ENCODE data around the gene SMARCE1.
"Not testable (repeated sequence)": the region's sequence is repeated elsewhere in the genome, so short reads cannot be mapped to it uniquely, and the experiment has no call there.

SMARCE1 gene

DNA sequence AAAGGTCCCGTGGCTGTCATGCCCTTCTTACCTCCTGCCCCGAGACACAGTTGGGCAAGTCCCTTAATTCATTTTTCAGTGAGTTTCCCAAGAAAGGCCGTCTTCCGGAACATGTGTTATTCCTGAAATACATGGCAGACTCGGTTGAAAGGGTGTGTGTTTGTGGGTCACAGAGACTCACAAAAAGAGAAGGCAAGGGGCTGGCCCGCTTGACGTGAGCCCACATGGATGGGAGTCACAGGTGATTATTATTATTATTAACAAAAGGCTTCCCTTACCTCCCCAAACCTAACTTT is 48.2 kb downstream of the SMARCE1 start:
- H3K9me3 ChIP-seq (ENCODE audit: low read length): no peaks in the 10 kb centered on the region
- H3K36me3 ChIP-seq (ENCODE audit: insufficient read depth, low read length): no peaks in the 10 kb centered on the region
- H3K27me3 ChIP-seq (ENCODE audit: insufficient read depth, low read length): peaks cover 10% of the 10 kb centered on the region
- H2AFZ ChIP-seq (ENCODE audit: low read depth, low read length): no peak overlapping the region
- H3K4me3 ChIP-seq (ENCODE audit: low read length): no peak overlapping the region
- no peaks in the 10 kb centered on the region for H3K4me1 ChIP-seq (ENCODE audit: insufficient read depth, low read length)

DNA sequence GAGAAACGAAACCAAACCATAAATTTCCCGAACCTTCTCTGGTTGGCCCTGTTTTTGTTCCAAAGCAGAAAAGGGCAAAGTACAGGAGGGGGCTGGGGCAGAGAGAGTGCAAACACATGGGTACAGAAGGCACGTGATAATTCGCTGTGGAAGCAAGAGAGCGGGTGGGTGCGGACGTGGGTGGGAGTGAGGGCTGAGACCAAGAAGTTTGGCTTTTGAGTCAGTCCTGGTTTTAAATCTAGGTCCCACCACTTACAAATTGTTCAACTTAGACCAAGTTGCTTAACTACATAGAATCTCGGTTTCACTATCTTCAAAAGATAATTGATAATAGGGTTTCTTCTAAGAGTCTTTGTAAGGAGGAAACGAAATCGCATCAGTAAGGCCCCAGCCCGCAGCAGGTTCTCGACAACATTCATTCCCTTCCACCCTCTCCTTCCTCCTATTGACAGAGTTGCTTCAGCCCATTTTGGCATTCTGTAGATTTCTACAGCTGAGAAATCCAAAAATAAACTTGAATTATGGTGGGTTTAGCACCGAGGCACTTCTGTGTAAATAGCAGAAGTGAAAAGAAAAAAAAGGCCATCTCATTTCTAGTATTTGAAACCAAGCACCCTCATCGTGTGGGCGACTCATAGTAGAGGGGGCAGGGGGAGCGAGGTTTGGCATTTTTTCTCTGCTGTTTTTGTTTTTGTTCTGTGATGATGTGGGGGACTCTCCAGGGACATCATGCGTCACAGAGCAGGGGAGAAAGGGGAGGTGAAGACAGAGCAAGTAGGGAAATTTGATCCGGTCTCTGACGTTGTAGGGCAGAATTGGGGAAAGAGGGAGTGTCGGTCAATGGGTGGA is 48.8 kb downstream of the SMARCE1 start:
- Histone ChIP-seq H3K36me3 (ENCODE audit: insufficient read depth, low read length) (no peaks in the 10 kb centered on the region), H3K9me3 (ENCODE audit: low read length) (no peaks in the 10 kb centered on the region), H3K27me3 (ENCODE audit: insufficient read depth, low read length) (peaks cover 10% of the 10 kb centered on the region)

DNA sequence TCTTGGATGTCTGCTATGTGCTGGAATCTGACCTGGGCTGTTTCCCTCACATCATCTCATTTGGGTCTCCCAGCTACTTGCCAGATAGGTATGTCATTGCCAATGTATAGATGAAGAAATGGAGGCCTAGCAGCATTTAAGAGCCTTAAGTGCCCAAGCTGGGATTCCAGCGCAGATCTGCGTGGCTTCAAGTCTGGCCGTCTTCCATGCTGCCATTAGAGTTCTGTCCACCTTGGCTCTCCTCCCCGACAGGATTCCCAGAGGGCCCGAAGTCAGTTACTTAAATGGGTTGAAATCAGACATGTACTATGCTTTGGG is 49.4 kb downstream of the SMARCE1 start:
- Histone ChIP-seq H2AFZ (ENCODE audit: low read depth, low read length) (no peak overlapping the region), H3K27me3 (ENCODE audit: insufficient read depth, low read length) (peaks cover 10% of the 10 kb centered on the region), H3K36me3 (ENCODE audit: insufficient read depth, low read length) (no peaks in the 10 kb centered on the region), H3K4me1 (ENCODE audit: insufficient read depth, low read length) (no peaks in the 10 kb centered on the region), H3K9me3 (ENCODE audit: low read length) (no peaks in the 10 kb centered on the region), H3K4me3 (ENCODE audit: low read length) (no peak overlapping the region)

More for the DNA sequence above, 48.8 kb downstream of the SMARCE1 start:
- no peak overlapping the region for H3K4me3 ChIP-seq (ENCODE audit: low read length)
- H3K4me1 ChIP-seq (ENCODE audit: insufficient read depth, low read length): no peaks in the 10 kb centered on the region
- no peak overlapping the region for H2AFZ ChIP-seq (ENCODE audit: low read depth, low read length)

DNA sequence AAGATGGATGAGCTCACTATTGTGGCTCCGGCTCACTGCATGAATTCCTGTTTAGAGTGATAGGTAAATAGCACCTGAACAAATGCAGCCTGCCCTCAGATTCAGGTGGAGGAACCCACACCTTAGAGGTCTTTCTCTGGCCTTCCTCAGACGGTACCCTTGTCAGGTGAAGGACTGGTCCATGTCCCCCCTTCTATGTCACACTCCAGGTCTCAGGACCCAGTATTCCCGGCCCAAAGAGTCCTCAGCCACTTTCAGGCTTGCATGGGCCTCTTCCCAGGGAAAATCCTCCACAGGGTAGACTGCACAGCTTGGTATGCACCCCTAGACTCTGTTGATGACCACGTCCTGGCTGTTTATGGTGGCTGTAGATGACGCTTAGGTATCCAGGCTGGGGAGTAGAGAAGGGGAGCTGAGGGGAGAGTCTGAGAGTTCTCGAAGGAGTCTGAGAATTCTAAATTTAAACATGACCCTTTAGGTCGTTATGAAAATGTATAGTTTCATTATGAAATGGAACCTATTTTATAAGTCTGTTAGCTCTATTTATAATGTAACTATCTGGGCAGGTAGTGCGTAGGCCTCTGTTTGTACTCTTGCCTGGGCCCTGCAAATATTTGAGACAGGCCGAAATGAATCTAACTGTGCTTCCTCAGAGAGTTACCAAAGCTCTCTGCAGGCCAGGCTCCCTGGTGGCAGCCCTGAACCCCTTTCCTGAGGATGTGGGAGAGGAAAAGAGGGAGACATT is 49.9 kb downstream of the SMARCE1 start:
- Histone ChIP-seq H3K27me3 (ENCODE audit: insufficient read depth, low read length) (peaks cover 10% of the 10 kb centered on the region), H3K36me3 (ENCODE audit: insufficient read depth, low read length) (no peaks in the 10 kb centered on the region), H3K4me3 (ENCODE audit: low read length) (no peak overlapping the region), H3K9me3 (ENCODE audit: low read length) (no peaks in the 10 kb centered on the region), H3K4me1 (ENCODE audit: insufficient read depth, low read length) (no peaks in the 10 kb centered on the region), H2AFZ (ENCODE audit: low read depth, low read length) (no peak overlapping the region)

DNA sequence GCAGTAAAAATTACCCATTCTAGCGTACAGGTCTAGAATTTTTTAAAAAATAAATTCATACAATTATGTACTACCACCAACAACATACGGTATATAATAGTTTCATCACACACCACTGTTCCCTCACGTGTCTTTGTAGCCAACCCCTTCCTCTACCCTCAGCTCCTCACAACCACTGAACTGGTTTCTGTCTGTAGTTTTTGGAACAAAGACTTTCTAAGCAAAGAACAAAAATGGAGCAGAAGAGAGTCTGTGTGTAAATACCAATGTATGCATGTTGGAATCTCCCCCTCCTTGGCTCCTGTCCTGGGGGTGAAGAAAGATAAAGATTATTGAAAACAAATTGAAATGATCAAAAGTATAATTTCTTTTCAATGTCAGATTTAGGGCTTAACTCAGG is 50.5 kb downstream of the SMARCE1 start:
- no peak overlapping the region for H2AFZ ChIP-seq (ENCODE audit: low read depth, low read length)
- H3K9me3 ChIP-seq (ENCODE audit: low read length): no peaks in the 10 kb centered on the region
- no peaks in the 10 kb centered on the region for H3K36me3 ChIP-seq (ENCODE audit: insufficient read depth, low read length)
- no peak overlapping the region for H3K4me3 ChIP-seq (ENCODE audit: low read length)
- H3K4me1 ChIP-seq (ENCODE audit: insufficient read depth, low read length): no peaks in the 10 kb centered on the region
- peaks cover 10% of the 10 kb centered on the region for H3K27me3 ChIP-seq (ENCODE audit: insufficient read depth, low read length)

DNA sequence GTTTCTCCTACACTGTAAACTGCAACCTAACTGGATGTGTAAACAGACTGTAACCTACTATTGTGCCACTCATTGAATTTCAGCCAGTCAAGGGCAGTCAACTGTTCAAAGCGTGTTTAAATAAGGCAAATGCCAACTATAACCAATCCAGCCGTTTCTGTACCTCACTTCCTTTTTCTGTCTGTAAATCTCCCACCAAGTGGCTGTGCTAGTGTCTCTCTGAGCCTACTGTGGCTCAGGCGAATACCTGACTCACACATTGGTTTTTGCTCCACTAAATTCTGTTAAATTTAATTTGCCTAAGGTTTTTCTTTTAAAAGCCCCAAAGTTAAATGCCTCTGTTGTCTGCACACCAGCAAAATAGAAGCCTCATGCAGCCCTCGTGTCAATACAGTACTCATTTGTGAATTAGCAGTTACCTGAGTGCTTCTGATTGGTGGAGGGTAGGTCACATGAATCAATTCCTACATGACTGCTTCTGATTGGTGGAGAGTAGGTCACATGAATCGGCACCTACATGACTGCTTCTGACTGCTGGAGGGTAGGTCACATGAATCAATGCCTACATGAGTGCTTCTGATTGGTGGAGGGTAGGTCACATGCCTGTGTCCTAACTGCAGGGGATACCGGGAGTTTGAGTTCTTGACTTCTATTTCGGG is 51.2 kb downstream of the SMARCE1 start:
- no peaks in the 10 kb centered on the region for H3K4me1 ChIP-seq (ENCODE audit: insufficient read depth, low read length)
- no peaks in the 10 kb centered on the region for H3K9me3 ChIP-seq (ENCODE audit: low read length)
- H2AFZ ChIP-seq (ENCODE audit: low read depth, low read length): no peak overlapping the region
- H3K36me3 ChIP-seq (ENCODE audit: insufficient read depth, low read length): no peaks in the 10 kb centered on the region
- H3K4me3 ChIP-seq (ENCODE audit: low read length): no peak overlapping the region
- peaks cover 10% of the 10 kb centered on the region for H3K27me3 ChIP-seq (ENCODE audit: insufficient read depth, low read length)

DNA sequence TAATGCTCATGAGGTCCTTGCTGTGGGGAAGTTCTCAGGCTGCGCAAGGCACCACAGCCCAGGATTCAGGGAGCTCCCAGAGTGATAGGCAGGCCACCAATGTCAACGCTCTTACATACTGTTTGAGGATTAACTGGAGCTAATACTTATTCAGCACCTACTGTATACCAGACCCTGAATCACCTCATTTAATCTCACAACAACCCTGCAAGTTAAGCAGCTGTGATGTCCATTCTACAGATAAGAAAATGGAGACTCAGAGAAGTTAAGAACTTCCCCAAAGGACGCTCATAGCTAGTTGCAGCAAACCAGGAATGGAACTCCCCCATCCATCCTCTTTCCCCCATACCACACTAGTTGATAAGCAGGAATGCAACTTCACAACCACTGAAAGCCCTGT is 56.9 kb downstream of the SMARCE1 start:
- Histone ChIP-seq H3K36me3 (ENCODE audit: insufficient read depth, low read length) (no peaks in the 10 kb centered on the region), H3K9me3 (ENCODE audit: low read length) (no peaks in the 10 kb centered on the region), H3K4me3 (ENCODE audit: low read length) (no peak overlapping the region), H2AFZ (ENCODE audit: low read depth, low read length) (no peak overlapping the region), H3K4me1 (ENCODE audit: insufficient read depth, low read length) (no peaks in the 10 kb centered on the region), H3K27me3 (ENCODE audit: insufficient read depth, low read length) (peaks cover 6% of the 10 kb centered on the region)

DNA sequence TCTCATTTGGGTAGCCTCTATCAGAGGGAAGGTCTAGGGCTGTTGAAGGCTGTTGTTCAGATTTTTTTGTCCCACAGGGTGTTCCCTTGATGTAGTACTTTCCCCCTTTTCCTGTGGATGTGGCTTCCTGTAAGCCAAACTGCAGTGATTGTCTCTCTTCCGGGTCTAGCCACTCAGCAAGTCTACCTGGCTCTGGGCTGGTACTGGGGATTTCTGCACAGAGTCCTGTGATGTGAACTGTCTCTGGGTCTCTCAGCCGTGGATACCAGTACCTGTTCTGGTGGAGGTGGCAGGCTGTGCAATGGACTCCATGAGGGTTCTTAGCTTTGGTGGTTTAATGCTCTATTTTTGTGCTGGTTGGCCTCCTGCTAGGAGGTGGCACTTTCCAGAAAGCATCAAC is 59.1 kb downstream of the SMARCE1 start:
- Histone ChIP-seq H3K36me3 (ENCODE audit: insufficient read depth, low read length) (no peaks in the 10 kb centered on the region), H3K4me3 (ENCODE audit: low read length) (no peak overlapping the region), H3K4me1 (ENCODE audit: insufficient read depth, low read length) (no peaks in the 10 kb centered on the region), H2AFZ (ENCODE audit: low read depth, low read length) (no peak overlapping the region), H3K9me3 (ENCODE audit: low read length) (no peaks in the 10 kb centered on the region), H3K27me3 (ENCODE audit: insufficient read depth, low read length) (no peaks in the 10 kb centered on the region)

DNA sequence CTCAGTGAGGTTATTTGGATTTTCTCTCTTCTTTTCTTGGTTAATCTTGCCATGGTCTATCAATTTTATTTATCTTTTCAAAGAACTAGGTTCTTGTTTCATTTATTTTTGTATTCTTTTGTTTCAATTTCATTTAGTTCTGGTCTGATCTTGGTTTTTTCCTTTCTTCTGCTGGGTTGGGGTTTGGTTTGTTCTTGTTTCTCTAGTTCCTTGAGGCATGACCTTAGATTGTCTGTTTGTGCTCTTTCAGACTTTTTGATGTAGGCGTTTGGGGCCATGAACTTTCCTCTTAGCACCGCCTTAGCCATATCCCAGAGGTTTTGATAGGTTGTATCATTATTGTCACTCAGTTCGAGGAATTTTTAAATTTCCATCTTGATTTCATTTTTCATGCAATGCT is 61.4 kb downstream of the SMARCE1 start:
- not testable (repeated sequence) for H3K27me3 ChIP-seq (ENCODE audit: insufficient read depth, low read length); H3K4me1 ChIP-seq (ENCODE audit: insufficient read depth, low read length); H3K4me3 ChIP-seq (ENCODE audit: low read length); H3K9me3 ChIP-seq (ENCODE audit: low read length); H3K36me3 ChIP-seq (ENCODE audit: insufficient read depth, low read length); H2AFZ ChIP-seq (ENCODE audit: low read depth, low read length)

DNA sequence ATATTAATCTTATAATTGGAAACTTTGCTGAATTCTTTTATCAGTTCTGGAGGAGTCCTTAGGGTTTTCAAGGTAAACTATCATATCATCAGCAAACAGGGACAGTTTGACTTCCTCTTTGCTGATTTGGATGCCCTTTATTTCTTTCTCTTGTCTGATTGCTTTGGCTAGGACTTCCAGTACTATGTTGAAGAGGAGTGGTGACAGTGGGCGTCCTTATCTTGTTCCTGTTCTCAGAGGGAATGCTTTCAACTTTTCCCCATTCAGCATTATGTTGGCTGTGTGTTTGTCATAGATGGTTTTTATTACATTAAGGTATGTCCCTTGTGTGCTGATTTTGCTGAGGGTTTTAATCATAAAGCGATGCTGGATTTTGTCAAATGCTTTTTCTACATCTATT is 62.7 kb downstream of the SMARCE1 start:
- not testable (repeated sequence) for H3K9me3 ChIP-seq (ENCODE audit: low read length); H3K27me3 ChIP-seq (ENCODE audit: insufficient read depth, low read length); H2AFZ ChIP-seq (ENCODE audit: low read depth, low read length); H3K4me3 ChIP-seq (ENCODE audit: low read length); H3K36me3 ChIP-seq (ENCODE audit: insufficient read depth, low read length); H3K4me1 ChIP-seq (ENCODE audit: insufficient read depth, low read length)

DNA sequence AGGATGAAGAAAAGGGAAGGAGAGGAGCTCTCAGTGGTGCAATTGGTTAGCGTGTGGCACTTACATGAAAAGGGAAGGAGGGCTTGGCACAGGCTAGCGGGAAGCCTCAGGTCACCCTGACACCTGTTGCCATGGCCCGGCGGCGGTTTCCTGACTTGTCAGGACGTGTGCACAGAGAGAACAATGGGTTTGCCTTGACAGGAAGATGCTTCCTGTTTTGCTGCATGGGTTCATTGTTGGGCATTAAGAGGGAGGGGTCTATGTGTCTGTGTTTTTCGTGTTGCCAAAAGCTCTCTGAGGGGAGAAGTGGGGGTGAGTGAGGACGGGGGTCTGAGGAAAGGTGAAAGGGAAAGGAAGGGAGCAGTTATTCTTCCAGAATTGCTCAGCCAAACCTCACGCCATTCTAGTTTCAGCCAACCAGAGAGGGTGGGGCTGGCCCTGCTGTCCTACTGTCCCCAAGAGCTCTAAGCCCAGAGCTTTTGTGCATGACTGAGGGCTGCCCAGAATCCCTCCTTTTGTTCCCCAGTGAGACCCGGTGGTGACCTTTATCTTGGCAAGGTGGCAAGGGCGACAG is 65.2 kb downstream of the SMARCE1 start:
- H3K4me3 ChIP-seq (ENCODE audit: low read length): no peak overlapping the region
- peaks cover 3% of the 10 kb centered on the region for H3K27me3 ChIP-seq (ENCODE audit: insufficient read depth, low read length)
- no peaks in the 10 kb centered on the region for H3K9me3 ChIP-seq (ENCODE audit: low read length)
- H3K36me3 ChIP-seq (ENCODE audit: insufficient read depth, low read length): no peaks in the 10 kb centered on the region
- H3K4me1 ChIP-seq (ENCODE audit: insufficient read depth, low read length): peaks cover 6% of the 10 kb centered on the region
- no peak overlapping the region for H2AFZ ChIP-seq (ENCODE audit: low read depth, low read length)

DNA sequence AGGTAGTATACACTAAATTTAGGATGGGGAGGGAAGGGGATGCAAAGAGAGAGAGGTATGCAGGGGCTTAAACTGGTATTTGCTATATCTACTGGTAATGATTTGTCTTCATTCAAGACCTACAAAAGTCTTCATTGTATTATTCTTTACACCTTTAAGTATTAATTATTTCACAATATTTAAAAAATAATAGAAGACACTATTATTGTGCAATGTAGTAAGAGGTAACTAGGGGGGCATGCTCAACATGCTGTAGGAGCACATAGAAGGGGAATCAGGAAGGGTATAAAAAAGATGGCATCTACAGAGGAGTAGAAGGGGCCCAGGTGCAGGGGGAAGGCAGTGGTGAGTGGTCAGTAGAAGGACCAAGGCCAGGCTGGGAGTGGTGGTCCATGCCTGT is 67.5 kb downstream of the SMARCE1 start:
- Histone ChIP-seq H3K27me3 (ENCODE audit: insufficient read depth, low read length) (peaks cover 3% of the 10 kb centered on the region), H2AFZ (ENCODE audit: low read depth, low read length) (no peak overlapping the region), H3K36me3 (ENCODE audit: insufficient read depth, low read length) (no peaks in the 10 kb centered on the region), H3K4me1 (ENCODE audit: insufficient read depth, low read length) (peaks cover 6% of the 10 kb centered on the region), H3K4me3 (ENCODE audit: low read length) (no peak overlapping the region), H3K9me3 (ENCODE audit: low read length) (no peaks in the 10 kb centered on the region)

DNA sequence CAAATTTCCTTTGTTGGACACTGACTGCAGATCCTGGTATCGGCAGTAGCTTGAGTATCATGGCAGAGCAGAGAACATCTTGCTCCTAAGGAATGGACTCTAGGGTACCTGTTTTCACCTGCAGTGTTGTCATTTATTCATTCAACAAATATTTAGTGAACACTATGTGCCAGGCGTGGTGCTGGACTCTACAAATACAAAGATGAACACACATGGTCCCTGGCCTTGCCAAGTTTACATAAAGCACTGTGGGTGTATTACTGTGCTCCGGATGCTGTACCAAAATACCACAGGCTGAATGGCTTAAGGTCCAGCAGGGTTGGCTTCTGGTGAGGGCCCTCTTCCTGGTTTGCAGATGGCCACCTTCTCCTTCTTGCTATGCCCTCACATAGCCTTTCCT is 68.1 kb downstream of the SMARCE1 start:
- Histone ChIP-seq H3K36me3 (ENCODE audit: insufficient read depth, low read length) (no peaks in the 10 kb centered on the region), H3K4me3 (ENCODE audit: low read length) (no peak overlapping the region), H2AFZ (ENCODE audit: low read depth, low read length) (no peak overlapping the region), H3K9me3 (ENCODE audit: low read length) (no peaks in the 10 kb centered on the region), H3K27me3 (ENCODE audit: insufficient read depth, low read length) (peaks cover 3% of the 10 kb centered on the region), H3K4me1 (ENCODE audit: insufficient read depth, low read length) (peaks cover 6% of the 10 kb centered on the region)
